Measurements from ENCODE around the gene PDE4B. TPM values are rescaled to one million over a fixed set of nuclear protein-coding genes. Genes with fewer than 3 reads are reported as not detected.

Gene PDE4B
- total and polyA plus RNA-seq, 10 of the 15 experiments (the other 5 are each of a cell fraction or from before 2014, with no cell fraction given), result 3.0 to 13.2 (median 5.7) TPM

DNA sequence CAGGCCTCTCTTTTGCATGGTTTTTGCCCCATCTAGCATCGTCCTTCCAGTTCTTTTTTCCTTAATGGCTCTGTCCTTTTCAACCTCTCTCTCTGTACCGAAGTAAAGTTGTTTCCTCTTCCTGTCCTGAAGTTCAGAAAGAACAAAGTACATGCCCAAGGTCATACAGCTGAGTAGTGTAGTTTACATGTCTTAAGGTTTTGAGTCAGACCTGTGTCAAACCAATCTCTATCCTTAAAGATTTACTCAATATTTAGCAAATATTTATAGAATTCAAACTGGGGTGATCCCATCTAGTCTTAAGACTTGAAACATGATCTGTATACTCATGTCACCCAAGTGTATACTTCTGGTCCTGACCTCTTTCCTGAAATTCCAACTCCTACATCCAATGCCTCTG, 622.6 kb downstream of the PDE4B start:
- CTCF ChIA-PET, result interaction anchor here (1.1 to 1.3 kb wide), 3 partner anchors 9 to 31 kb away, joined by 3 to 4 read pairs (median 3); no protein-coding TSS in a partner anchor
- H3K9me3 ChIP-seq (replicated peaks; ENCODE audit: control insufficient read depth, insufficient read depth, low read length), result peaks cover 3% of the 10 kb centered on the region; the same call in 2 of the 3 replicates
- no peaks in the 10 kb centered on the region; the same call in 1 of the 2 replicates for H3K4me1 ChIP-seq (ENCODE audit: control insufficient read depth, insufficient read depth, low read length)
- H3K27ac ChIP-seq (ENCODE audit: control insufficient read depth, insufficient read depth), result no peak overlapping the region
- RAD21 ChIA-PET (ENCODE audit: unreplicated experiment), result interaction anchor here (1.1 to 1.3 kb wide), 2 partner anchors 13 to 31 kb away, joined by 3 read pairs; no protein-coding TSS in a partner anchor
- no peak overlapping the region for H2AFZ ChIP-seq (ENCODE audit: control insufficient read depth, low read depth, low read length)
- BruUV-seq (replicated peaks), result no TSS peak
- ATAC-seq (peak; percentile 21; the same call in 2 of the 3 replicates), DNase-seq (ENCODE audit: low read depth, low spot score) (no peak), FAIRE-seq (no peak)
- H3K36me3 ChIP-seq (ENCODE audit: control insufficient read depth in 2 of 2, insufficient read depth in 2 of 2, low read length in 1 of 2), result no peaks in the 10 kb centered on the region
- H3K4me2 ChIP-seq (ENCODE audit: control insufficient read depth, insufficient read depth), result no peak overlapping the region
- intact Hi-C loops (cut with micrococcal nuclease; ENCODE audit: unreplicated experiment) (no loop called here), in situ Hi-C loops (cut with MboI) (no loop called here)
- POLR2A ChIA-PET, result interaction anchor here (0.7 kb wide), 1 partner anchor 13 kb away, joined by 4 read pairs; no protein-coding TSS in a partner anchor
- SMC1A ChIA-PET (ENCODE audit: uncharacterized antibody, unreplicated experiment), result interaction anchor here (1.1 to 4.8 kb wide), 7 partner anchors 11 to 29 kb away, joined by 4 to 21 read pairs (median 6); no protein-coding TSS in a partner anchor
- H3K79me2 ChIP-seq (ENCODE audit: control insufficient read depth, insufficient read depth, low read length), result no peaks in the 10 kb centered on the region
- no peaks in the 10 kb centered on the region for H4K20me1 ChIP-seq (ENCODE audit: control insufficient read depth, insufficient read depth)
- TF ChIP-seq SMAD5 (IDR thresholded peaks at IDR 0.05; ENCODE audit: low read depth), result no peak
- TF ChIP-seq POLR2A (IDR thresholded peaks at IDR 0.05; ENCODE audit: low read depth, low read length), result no peak
- TF ChIP-seq ETV6 (conservative IDR thresholded peaks at IDR 0.05 in 1 of 2, IDR thresholded peaks at IDR 0.05 in 1 of 2; ENCODE audit: borderline replicate concordance in 1 of 2, low read depth in 1 of 2), result no peak
- TF ChIP-seq NR2F1 (conservative IDR thresholded peaks at IDR 0.05), result no peak
- TF ChIP-seq SMARCA5 (IDR thresholded peaks at IDR 0.05), result no peak
- TF ChIP-seq NRF1 (conservative IDR thresholded peaks at IDR 0.05; ENCODE audit: low read depth, low read length), result no peak
- TF ChIP-seq GABPA (IDR thresholded peaks at IDR 0.05; ENCODE audit: low read depth), result no peak
- TF ChIP-seq, protein P1, sequence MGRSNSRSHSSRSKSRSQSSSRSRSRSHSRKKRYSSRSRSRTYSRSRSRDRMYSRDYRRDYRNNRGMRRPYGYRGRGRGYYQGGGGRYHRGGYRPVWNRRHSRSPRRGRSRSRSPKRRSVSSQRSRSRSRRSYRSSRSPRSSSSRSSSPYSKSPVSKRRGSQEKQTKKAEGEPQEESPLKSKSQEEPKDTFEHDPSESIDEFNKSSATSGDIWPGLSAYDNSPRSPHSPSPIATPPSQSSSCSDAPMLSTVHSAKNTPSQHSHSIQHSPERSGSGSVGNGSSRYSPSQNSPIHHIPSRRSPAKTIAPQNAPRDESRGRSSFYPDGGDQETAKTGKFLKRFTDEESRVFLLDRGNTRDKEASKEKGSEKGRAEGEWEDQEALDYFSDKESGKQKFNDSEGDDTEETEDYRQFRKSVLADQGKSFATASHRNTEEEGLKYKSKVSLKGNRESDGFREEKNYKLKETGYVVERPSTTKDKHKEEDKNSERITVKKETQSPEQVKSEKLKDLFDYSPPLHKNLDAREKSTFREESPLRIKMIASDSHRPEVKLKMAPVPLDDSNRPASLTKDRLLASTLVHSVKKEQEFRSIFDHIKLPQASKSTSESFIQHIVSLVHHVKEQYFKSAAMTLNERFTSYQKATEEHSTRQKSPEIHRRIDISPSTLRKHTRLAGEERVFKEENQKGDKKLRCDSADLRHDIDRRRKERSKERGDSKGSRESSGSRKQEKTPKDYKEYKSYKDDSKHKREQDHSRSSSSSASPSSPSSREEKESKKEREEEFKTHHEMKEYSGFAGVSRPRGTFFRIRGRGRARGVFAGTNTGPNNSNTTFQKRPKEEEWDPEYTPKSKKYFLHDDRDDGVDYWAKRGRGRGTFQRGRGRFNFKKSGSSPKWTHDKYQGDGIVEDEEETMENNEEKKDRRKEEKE (IDR thresholded peaks at IDR 0.05), result no peak
- H3K27me3 ChIP-seq (replicated peaks in 1 of 2; ENCODE audit: control insufficient read depth in 2 of 2, insufficient read depth in 2 of 2, low read length in 1 of 2), result no peaks in the 10 kb centered on the region
- H3K9ac ChIP-seq (ENCODE audit: control insufficient read depth, insufficient read depth, low read length), result no peak overlapping the region
- no peak overlapping the region for H3K4me3 ChIP-seq
- 10% methylated on average over 2 of the region's 2 CpGs for WGBS (ENCODE audit: insufficient coverage, insufficient replicate concordance, low lambda C conversion rate, missing lambda C conversion rate)

All from GM12878 (cell line).